GM23248 (cell line): ENCODE measurements around the gene ISG15.

Experiments
- EZH2 ChIP-seq: fragments of 200-600 bp; sonication (generic); IDR thresholded peaks from 2 replicates; pipeline ENCODE4 v1.6.1; 2018; ENCODE audit warnings: antibody characterized with exemption, mild to moderate bottlenecking; ENCODE audit not compliant: insufficient read depth, poor library complexity, severe bottlenecking
- EZH2phosphoT487 ChIP-seq: fragments of 200-600 bp; sonication (generic); IDR thresholded peaks from 2 replicates; pipeline ENCODE4 v1.6.1; 2018; ENCODE audit warnings: antibody characterized with exemption, moderate library complexity, mild to moderate bottlenecking, low read depth; ENCODE audit not compliant: insufficient read depth

- TF ChIP-seq EZH2 (no peak), EZH2phosphoT487 (no peak)
These were observed 37.9 kb upstream of the ISG15 start for GRCh38 chr1:975365-975764.
